Activated CD8-positive, alpha-beta memory T cell treated with anti-CD3 and anti-CD28 coated beads for 48 hours (primary cell): Measurements from ENCODE around the gene DOC2B.

Source experiments
- DNase-seq, 3 experiments: peaks; one replicate each; pipeline ENCODE4 v3.0.0-alpha.2; 2020; ENCODE audit warnings: low read depth in 2 of 3, low spot score in 2 of 3

Gene DOC2B

GRCh38 chr17:164303-165235 is 16.9 kb downstream of the DOC2B start:
- no peak for DNase-seq

- DNase-seq = no peak
Observed at GRCh38 chr17:163514-164098, 17.8 kb downstream of the DOC2B start.

GRCh38 chr17:162689-163088 is 18.8 kb downstream of the DOC2B start:
- DNase-seq = no peak

GRCh38 chr17:161481-161880 is 20.0 kb downstream of the DOC2B start:
- DNase-seq = no peak

GRCh38 chr17:160336-160735 is 21.1 kb downstream of the DOC2B start:
- no peak for DNase-seq

- DNase-seq = no peak
Observed at GRCh38 chr17:159609-160008, 21.8 kb downstream of the DOC2B start.

GRCh38 chr17:158379-158778 is 23.1 kb downstream of the DOC2B start:
- no peak for DNase-seq

- no peak for DNase-seq
Observed at GRCh38 chr17:157901-158300, 23.5 kb downstream of the DOC2B start.

- no peak for DNase-seq
Observed at GRCh38 chr17:156946-157345, 24.5 kb downstream of the DOC2B start.

- no peak for DNase-seq
Observed at GRCh38 chr17:156094-156621, 25.3 kb downstream of the DOC2B start.

- DNase-seq = no peak
Observed at GRCh38 chr17:155576-155975, 25.9 kb downstream of the DOC2B start.

- no peak for DNase-seq
Observed at GRCh38 chr17:153851-154250, 27.6 kb downstream of the DOC2B start.

GRCh38 chr17:152860-153420 is 28.5 kb downstream of the DOC2B start:
- DNase-seq = no peak

GRCh38 chr17:151886-152859 is 29.3 kb downstream of the DOC2B start:
- DNase-seq = no peak

- DNase-seq = no peak
Observed at GRCh38 chr17:151004-151403, 30.4 kb downstream of the DOC2B start.

- no peak for DNase-seq
Observed at GRCh38 chr17:149897-150584, 31.4 kb downstream of the DOC2B start.

GRCh38 chr17:149231-149630 is 32.2 kb downstream of the DOC2B start:
- DNase-seq = no peak

GRCh38 chr17:148757-149156 is 32.7 kb downstream of the DOC2B start:
- no peak for DNase-seq

- no peak for DNase-seq
Observed at GRCh38 chr17:147796-148740, 33.4 kb downstream of the DOC2B start.
